ENCODE results near the gene GSK3B.
"Not testable (repeated sequence)": the region's sequence is repeated elsewhere in the genome, so short reads cannot be mapped to it uniquely, and the experiment has no call there.

The GSK3B gene

GRCh38 chr3:120051570-120051969 lies 42.7 kb downstream of the GSK3B start:
- DNase-seq: not testable (repeated sequence)

- no peak for DNase-seq
Measured at GRCh38 chr3:120049881-120050539, 44.2 kb downstream of the GSK3B start.

GRCh38 chr3:120049072-120049471 lies 45.2 kb downstream of the GSK3B start:
- no peak for DNase-seq

GRCh38 chr3:120048355-120049041 lies 45.7 kb downstream of the GSK3B start:
- DNase-seq: no peak

GRCh38 chr3:120047686-120048085 lies 46.6 kb downstream of the GSK3B start:
- DNase-seq: no peak

- no peak for DNase-seq
Measured at GRCh38 chr3:120040813-120041377, 53.4 kb downstream of the GSK3B start.

- no peak for DNase-seq
Measured at GRCh38 chr3:120039642-120040610, 54.3 kb downstream of the GSK3B start.

GRCh38 chr3:120033596-120033995 lies 60.7 kb downstream of the GSK3B start:
- no peak for DNase-seq

GRCh38 chr3:120031561-120031960 lies 62.7 kb downstream of the GSK3B start:
- DNase-seq: no peak

GRCh38 chr3:120029749-120030148 lies 64.5 kb downstream of the GSK3B start:
- DNase-seq: no peak

- DNase-seq: no peak
Measured at GRCh38 chr3:120028271-120029047, 65.8 kb downstream of the GSK3B start.

GRCh38 chr3:120027226-120027625 lies 67.0 kb downstream of the GSK3B start:
- no peak for DNase-seq

- no peak for DNase-seq
Measured at GRCh38 chr3:120025520-120025919, 68.7 kb downstream of the GSK3B start.

GRCh38 chr3:120024103-120024502 lies 70.1 kb downstream of the GSK3B start:
- DNase-seq: no peak

GRCh38 chr3:120022729-120023128 lies 71.5 kb downstream of the GSK3B start:
- DNase-seq: no peak

- DNase-seq: no peak
Measured at GRCh38 chr3:120021523-120021922, 72.7 kb downstream of the GSK3B start.

GRCh38 chr3:120018299-120018698 lies 75.9 kb downstream of the GSK3B start:
- no peak for DNase-seq

- no peak for DNase-seq
Measured at GRCh38 chr3:120017692-120018091, 76.6 kb downstream of the GSK3B start.

GRCh38 chr3:120013481-120013880 lies 80.8 kb downstream of the GSK3B start:
- no peak for DNase-seq

GRCh38 chr3:120005741-120006140 lies 88.5 kb downstream of the GSK3B start:
- not testable (repeated sequence) for DNase-seq

GRCh38 chr3:120004008-120004498 lies 90.2 kb downstream of the GSK3B start:
- not testable (repeated sequence) for DNase-seq

- no peak for DNase-seq
Measured at GRCh38 chr3:119998166-119998565, 96.1 kb downstream of the GSK3B start.
